Left lung (tissue), 10 donors: ENCODE results near the gene SH3PXD2A. TPM values are rescaled to one million over a fixed set of nuclear protein-coding genes. Genes with fewer than 3 reads are reported as not detected.
A peak's percentile ranks its signal among the peaks of the same experiment; 100 is the strongest.

ENCODE experiments used
- ATAC-seq: fragments of 200-7000 bp; cut with Tn5 transposase; one replicate; pipeline ENCODE4 v1.9.1; 2020; ENCODE audit warnings: moderate library complexity
- DNase-seq, 4 donors: peaks; one replicate each; pipeline ENCODE4 v3.0.0-alpha.2; 2013 to 2020
- H3K27ac ChIP-seq, 2 donors: fragments of 200-600 bp; sonication (generic) in 1 of 2; one replicate each; pipeline versions ENCODE4 v1.5.0 to v1.8.0; 2020 to 2021
- H3K27me3 ChIP-seq, 2 donors: fragments of 200-600 bp; sonication (generic) in 1 of 2; one replicate each; pipeline versions ENCODE4 v1.5.0 to v1.8.0; 2020 to 2021
- H3K36me3 ChIP-seq, 2 donors: fragments of 200-600 bp; sonication (generic) in 1 of 2; one replicate each; pipeline versions ENCODE4 v1.5.0 to v1.8.0; 2020 to 2021
- H3K4me1 ChIP-seq, 2 donors: fragments of 200-600 bp; one replicate each; pipeline ENCODE4 v1.8.0; 2021
- H3K4me3 ChIP-seq, 2 donors: fragments of 200-600 bp; sonication (generic) in 1 of 2; one replicate each; pipeline versions ENCODE4 v1.5.0 to v1.8.0; 2020 to 2021; ENCODE audit warnings: mild to moderate bottlenecking in 1 of 2
- H3K9me3 ChIP-seq, 2 donors: fragments of 200-600 bp; sonication (generic) in 1 of 2; one replicate each; pipeline versions ENCODE4 v1.5.0 to v1.8.0; 2020 to 2021
- intact Hi-C, 2 donors: fragments of 100-400 bp; cut with DNase I; formaldehyde crosslinking; loops; one replicate each; pipeline versions ENCODE4 v1.11.2 to v1.14.2; 2022
- polyA plus RNA-seq, 6 donors: library from polyadenylated mRNA; unstranded; fragments of 120-200 nt; gene quantifications; one replicate each; pipeline ENCODE4 v1.2.1, GENCODE V29; 2013; ENCODE audit not compliant: insufficient read length in 6 of 6
- total RNA-seq, 2 donors: library from RNA; stranded (reverse); fragmentation: NEBNext Ultra II Directional; extraction: Animal tissue kit (Norgen Biotek cat#: 25700); gene quantifications; one replicate each; pipeline ENCODE4 v1.2.1, GENCODE V29; 2021
- TF ChIP-seq, protein P1 (sequence below), 2 donors: fragments of 200-600 bp; sonication (generic) in 1 of 2; IDR thresholded peaks; one replicate each; pipeline versions ENCODE4 v1.5.0 to v1.8.0; 2021; ENCODE audit warnings: antibody characterized with exemption in 2 of 2
- donor health status: DM: no; HTN: yes; CAD: no.
- donor health status: DM: no; HTN: no; CAD: no.

Gene SH3PXD2A
- total and polyA plus RNA-seq, 8 donors, result 44.8 to 117 (median 91.7) TPM

DNA sequence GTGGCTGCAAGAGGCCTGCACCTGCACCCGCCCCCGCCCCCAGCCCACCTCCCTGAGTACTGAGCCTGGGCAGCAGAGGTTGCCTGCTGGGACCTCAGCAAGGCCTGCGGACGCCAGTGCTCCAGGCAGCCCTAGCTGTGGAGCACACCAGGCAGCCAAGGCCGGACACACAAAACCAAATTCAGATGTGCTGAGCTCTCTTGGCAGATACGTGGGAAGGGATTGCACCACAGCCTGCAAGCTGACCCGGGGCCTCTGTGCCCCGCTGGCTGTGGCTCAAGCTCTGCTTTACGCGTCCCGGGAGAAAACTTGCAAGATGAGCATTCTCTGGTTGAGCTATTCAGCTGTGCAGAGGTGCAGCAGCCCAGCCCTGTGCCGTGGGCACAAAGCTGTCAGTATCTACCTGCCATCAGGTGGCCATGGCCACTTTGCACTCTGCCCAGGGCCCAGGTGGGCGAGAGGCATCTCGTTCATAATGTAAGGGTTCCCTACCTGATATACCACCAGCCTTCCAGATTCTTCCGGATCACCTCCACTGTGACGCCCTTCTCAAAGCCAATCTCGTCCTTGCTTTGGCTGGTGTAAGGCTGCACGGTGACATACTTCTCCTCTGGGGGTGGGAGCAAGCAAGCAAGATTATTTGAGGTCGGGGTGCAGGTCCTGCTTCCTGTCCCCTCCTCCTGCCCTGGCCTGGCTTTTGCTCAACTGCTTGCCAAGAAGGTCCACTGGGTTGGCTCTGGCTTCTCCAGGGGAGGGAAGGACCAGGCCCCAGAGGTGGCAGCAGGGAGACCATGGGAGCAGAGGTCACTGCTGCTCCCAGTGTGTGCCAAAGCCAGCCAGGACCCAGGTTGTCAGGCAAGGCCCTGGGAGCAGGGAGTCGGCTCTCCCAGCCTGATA is 238.4 kb downstream of the SH3PXD2A start:
- Histone ChIP-seq H3K4me3 (no peak overlapping the region), H3K27ac (peak overlapping the region; percentile 23 to 26), H3K27me3 (no peaks in the 10 kb centered on the region), H3K9me3 (no peaks in the 10 kb centered on the region), H3K36me3 (peaks cover 0 to 54% of the 10 kb centered on the region in 2 donors), H3K4me1 (peaks cover 11 to 21% of the 10 kb centered on the region in 2 donors)
- TF ChIP-seq, protein P1, sequence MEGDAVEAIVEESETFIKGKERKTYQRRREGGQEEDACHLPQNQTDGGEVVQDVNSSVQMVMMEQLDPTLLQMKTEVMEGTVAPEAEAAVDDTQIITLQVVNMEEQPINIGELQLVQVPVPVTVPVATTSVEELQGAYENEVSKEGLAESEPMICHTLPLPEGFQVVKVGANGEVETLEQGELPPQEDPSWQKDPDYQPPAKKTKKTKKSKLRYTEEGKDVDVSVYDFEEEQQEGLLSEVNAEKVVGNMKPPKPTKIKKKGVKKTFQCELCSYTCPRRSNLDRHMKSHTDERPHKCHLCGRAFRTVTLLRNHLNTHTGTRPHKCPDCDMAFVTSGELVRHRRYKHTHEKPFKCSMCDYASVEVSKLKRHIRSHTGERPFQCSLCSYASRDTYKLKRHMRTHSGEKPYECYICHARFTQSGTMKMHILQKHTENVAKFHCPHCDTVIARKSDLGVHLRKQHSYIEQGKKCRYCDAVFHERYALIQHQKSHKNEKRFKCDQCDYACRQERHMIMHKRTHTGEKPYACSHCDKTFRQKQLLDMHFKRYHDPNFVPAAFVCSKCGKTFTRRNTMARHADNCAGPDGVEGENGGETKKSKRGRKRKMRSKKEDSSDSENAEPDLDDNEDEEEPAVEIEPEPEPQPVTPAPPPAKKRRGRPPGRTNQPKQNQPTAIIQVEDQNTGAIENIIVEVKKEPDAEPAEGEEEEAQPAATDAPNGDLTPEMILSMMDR (IDR thresholded peaks at IDR 0.05), result no peak
- intact Hi-C loops, result no loop called here
- DNase-seq, result peak in 2 of 4 donors; percentile 79 to 85
- ATAC-seq, result peak; percentile 20

DNA sequence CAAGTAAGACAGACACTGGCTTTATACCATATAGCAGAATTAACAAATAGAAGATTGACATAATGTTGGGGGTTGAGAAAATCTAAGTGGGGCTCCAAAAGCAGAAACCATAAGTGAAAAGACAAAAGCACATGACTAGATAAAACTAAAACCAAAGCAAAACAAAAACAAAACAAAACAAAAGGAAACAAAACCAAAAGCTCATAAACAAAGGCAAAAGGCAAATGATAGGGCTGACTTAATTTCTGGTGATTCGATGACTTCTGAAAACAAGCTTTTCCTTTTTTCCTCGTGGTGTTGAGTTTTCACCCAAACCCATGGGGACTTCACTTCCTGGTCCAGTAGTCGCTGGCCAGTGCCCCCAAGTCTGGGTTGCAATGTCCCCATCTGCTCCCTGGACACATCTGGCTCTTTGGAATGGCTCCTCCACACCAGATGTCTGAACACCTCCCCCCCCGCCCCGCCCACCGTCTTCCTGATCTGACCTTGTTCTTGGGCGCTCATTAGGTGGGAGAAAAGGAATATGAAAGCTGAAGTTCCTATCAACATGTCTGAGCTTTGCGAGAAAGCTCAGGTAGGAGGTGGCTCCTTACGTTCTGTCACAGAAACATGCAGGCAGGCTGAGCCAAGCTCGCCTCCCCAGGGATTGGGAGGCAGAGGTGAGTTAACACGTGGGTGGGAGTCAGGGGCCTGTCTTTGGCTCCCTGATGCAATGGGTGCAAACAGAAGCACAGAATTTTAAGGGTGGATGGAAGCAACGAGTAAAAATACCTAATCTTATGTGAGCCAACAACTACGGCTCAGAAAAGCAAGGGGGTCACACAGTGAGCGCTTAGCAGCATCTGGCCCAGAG is 240.8 kb downstream of the SH3PXD2A start:
- intact Hi-C loops, result no loop called here
- Histone ChIP-seq H3K4me1 (peaks cover 11 to 21% of the 10 kb centered on the region in 2 donors), H3K27me3 (no peaks in the 10 kb centered on the region), H3K27ac (no peak overlapping the region), H3K9me3 (no peaks in the 10 kb centered on the region), H3K4me3 (no peak overlapping the region), H3K36me3 (peaks cover 0 to 54% of the 10 kb centered on the region in 2 donors)
- TF ChIP-seq, protein P1 (IDR thresholded peaks at IDR 0.05), result no peak
- DNase-seq, result peak in 1 of 4 donors; percentile 21
- ATAC-seq, result no peak

DNA sequence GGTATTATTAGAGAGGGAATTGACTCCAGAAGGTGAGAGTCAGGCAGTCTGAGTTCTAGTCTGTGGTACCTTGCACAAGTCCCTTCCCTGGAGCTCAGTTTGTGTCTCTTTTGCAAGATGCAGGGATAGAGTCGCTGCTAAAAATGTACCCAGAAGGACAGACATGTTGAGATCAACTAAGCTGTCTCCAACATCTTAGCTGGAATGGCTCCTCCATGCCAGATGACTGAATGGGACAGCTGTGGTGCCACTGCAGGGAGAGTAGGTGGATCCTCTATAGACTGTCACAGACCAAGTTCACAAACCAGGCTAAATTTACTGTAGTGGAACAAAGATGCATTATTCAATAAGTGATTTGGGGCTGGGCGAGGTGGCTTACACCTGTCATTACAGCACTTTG is 241.8 kb downstream of the SH3PXD2A start:
- H3K36me3 ChIP-seq, result peaks cover 0 to 54% of the 10 kb centered on the region in 2 donors
- peaks cover 11 to 21% of the 10 kb centered on the region in 2 donors for H3K4me1 ChIP-seq
- intact Hi-C loops, result no loop called here
- TF ChIP-seq, protein P1 (IDR thresholded peaks at IDR 0.05), result no peak
- no peaks in the 10 kb centered on the region for H3K27me3 ChIP-seq
- ATAC-seq (no peak), DNase-seq (peak in 1 of 4 donors; percentile 1)
- H3K4me3 ChIP-seq, result no peak overlapping the region
- H3K27ac ChIP-seq, result no peak overlapping the region
- no peaks in the 10 kb centered on the region for H3K9me3 ChIP-seq

DNA sequence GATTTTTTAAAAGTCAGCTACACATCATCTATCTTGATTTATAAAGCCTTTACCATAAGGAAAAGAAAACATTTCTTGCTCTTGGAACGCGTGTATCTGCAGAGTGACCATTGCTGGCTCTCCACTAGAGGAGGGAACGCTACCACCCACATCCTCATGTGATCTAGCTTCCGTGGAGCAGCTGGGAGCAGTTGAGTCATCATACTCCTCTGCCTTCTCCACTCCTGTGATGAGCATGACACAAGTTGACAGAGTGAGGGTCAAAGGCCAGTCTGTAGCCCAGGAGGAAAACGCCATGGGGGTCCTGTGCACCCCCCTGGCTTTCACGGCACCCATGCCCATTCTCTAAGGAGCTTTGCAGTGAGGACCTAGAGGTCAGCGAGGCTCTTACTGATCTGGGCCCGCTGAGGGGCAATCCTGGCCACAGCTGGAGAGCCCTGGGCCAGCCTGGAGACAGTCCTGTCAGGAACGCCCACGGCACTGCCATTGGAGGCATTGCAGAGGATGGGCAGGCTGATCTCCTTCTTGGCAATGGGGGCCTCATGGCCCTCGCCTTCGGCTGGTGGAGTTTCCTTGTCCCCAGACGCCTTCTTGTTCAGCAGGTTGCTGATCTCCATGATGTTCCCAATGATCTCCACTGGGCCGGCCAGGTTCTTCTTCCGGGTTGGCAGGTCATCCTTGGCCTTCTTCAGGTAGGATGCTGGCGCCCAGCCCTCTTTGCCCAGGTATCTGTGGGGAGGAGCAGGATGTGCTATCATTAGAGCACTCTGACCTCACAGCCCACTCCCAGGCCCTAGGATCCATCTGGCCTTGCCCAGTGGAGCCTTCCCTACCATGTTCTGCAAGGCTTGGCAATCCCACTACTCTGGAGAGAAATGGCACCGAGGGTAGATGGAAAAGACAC is 242.7 kb downstream of the SH3PXD2A start:
- Histone ChIP-seq H3K36me3 (peaks cover 0 to 51% of the 10 kb centered on the region in 2 donors), H3K27me3 (no peaks in the 10 kb centered on the region), H3K9me3 (no peaks in the 10 kb centered on the region), H3K4me3 (no peak overlapping the region), H3K27ac (no peak overlapping the region), H3K4me1 (peaks cover 7 to 15% of the 10 kb centered on the region in 2 donors)
- DNase-seq (peak in 1 of 4 donors; percentile 67), ATAC-seq (peak; percentile 50)
- TF ChIP-seq, protein P1 (IDR thresholded peaks at IDR 0.05), result no peak
- intact Hi-C loops, result no loop called here
